Measurements from ENCODE around the gene DPP10. TPM values are rescaled to one million over a fixed set of nuclear protein-coding genes. Genes with fewer than 3 reads are reported as not detected.

Gene DPP10
- total RNA-seq, 2 donors from 2014 or later = 3.1 to 11.2 TPM

GRCh38 chr2:114940785-114941458 is 498.5 kb downstream of the DPP10 start:
- WGBS, 2 donors = 35 to 47% methylated on average over 3 of the region's 3 CpGs
- no peak overlapping the region for H3K27ac ChIP-seq
- no peak overlapping the region for H3K4me3 ChIP-seq
- H3K4me1 ChIP-seq = no peaks in the 10 kb centered on the region
- DNase-seq (no peak), ATAC-seq (no peak)
- no peaks in the 10 kb centered on the region for H3K36me3 ChIP-seq (replicated peaks in 1 of 2; ENCODE audit: insufficient read depth in 1 of 2, low read depth in 2 of 2)
- H3K9me3 ChIP-seq = no peaks in the 10 kb centered on the region
- H3K27me3 ChIP-seq = no peaks in the 10 kb centered on the region
- TF ChIP-seq POLR2A (IDR thresholded peaks at IDR 0.05) = no peak
- TF ChIP-seq, protein P1, sequence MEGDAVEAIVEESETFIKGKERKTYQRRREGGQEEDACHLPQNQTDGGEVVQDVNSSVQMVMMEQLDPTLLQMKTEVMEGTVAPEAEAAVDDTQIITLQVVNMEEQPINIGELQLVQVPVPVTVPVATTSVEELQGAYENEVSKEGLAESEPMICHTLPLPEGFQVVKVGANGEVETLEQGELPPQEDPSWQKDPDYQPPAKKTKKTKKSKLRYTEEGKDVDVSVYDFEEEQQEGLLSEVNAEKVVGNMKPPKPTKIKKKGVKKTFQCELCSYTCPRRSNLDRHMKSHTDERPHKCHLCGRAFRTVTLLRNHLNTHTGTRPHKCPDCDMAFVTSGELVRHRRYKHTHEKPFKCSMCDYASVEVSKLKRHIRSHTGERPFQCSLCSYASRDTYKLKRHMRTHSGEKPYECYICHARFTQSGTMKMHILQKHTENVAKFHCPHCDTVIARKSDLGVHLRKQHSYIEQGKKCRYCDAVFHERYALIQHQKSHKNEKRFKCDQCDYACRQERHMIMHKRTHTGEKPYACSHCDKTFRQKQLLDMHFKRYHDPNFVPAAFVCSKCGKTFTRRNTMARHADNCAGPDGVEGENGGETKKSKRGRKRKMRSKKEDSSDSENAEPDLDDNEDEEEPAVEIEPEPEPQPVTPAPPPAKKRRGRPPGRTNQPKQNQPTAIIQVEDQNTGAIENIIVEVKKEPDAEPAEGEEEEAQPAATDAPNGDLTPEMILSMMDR (IDR thresholded peaks at IDR 0.05) = no peak
- intact Hi-C loops (cut with DNase I) = no loop called here

GRCh38 chr2:114949228-114949804 is 506.9 kb downstream of the DPP10 start:
- DNase-seq = no peak
- Histone ChIP-seq H3K9me3 (no peaks in the 10 kb centered on the region), H3K27me3 (no peaks in the 10 kb centered on the region), H3K4me3 (no peak overlapping the region), H3K27ac (no peak overlapping the region), H3K4me1 (no peaks in the 10 kb centered on the region), H3K36me3 (replicated peaks in 1 of 2; ENCODE audit: insufficient read depth in 1 of 2, low read depth in 2 of 2) (no peaks in the 10 kb centered on the region)
- WGBS, 2 donors = 80 to 84% methylated on average over 2 of the region's 2 CpGs
- TF ChIP-seq, protein P1 (IDR thresholded peaks at IDR 0.05) = no peak
- TF ChIP-seq POLR2A (IDR thresholded peaks at IDR 0.05) = no peak
- intact Hi-C loops (cut with DNase I) = no loop called here
- no peak for ATAC-seq

DNA sequence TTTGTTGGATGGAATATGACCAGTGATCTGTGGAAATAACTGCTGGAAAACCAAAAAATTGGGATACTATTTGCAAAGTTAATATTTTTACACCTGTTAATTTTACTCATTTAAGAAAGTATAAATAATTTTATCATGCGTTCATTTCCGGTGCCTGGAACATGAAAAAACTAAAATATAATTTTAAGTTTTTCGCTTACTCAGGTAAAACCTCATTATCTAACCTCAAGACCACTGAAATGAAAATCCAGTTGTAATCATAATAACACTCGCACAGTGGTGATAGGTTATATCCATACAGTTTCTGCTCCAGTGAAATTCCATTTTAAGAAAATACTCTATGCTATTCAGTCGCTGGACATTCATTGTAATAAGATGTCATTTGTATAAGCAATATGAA is 517.9 kb downstream of the DPP10 start:
- Histone ChIP-seq H3K27ac (no peak overlapping the region), H3K9me3 (no peaks in the 10 kb centered on the region), H3K27me3 (no peaks in the 10 kb centered on the region), H3K36me3 (replicated peaks in 1 of 2; ENCODE audit: insufficient read depth in 1 of 2, low read depth in 2 of 2) (no peaks in the 10 kb centered on the region), H3K4me3 (no peak overlapping the region), H3K4me1 (no peaks in the 10 kb centered on the region)
- ATAC-seq = no peak
- DNase-seq = no peak
- TF ChIP-seq, protein P1 (IDR thresholded peaks at IDR 0.05) = no peak
- TF ChIP-seq POLR2A (IDR thresholded peaks at IDR 0.05) = no peak
- WGBS, 2 donors = 77 to 88% methylated on average over 5 of the region's 5 CpGs
- intact Hi-C loops (cut with DNase I) = no loop called here

DNA sequence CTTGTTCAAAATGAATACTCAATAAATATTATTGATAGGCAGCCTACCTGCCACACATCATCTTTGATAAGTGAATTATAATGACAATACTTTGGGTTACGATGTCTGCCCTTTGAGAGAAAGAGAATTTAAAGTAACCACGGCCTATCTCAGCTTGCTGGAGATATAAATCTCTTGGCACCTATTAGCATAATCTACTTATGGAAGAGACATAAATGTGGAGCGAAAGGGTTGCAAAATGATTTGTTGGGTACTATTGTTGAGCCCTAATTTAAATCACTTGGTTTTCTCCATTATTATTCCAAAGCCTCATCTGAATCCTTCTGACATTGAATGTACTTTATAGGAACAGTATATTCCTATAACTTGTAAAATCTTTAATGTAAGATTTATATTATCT is 520.1 kb downstream of the DPP10 start:
- DNase-seq = no peak
- intact Hi-C loops (cut with DNase I) = no loop called here
- ATAC-seq = no peak

More for the DNA sequence above, 520.1 kb downstream of the DPP10 start:
- no peaks in the 10 kb centered on the region for H3K9me3 ChIP-seq
- TF ChIP-seq, protein P1 (IDR thresholded peaks at IDR 0.05) = no peak
- TF ChIP-seq POLR2A (IDR thresholded peaks at IDR 0.05) = no peak
- H3K4me1 ChIP-seq = no peaks in the 10 kb centered on the region
- WGBS, 2 donors = 77 to 79% methylated on average over 3 of the region's 3 CpGs
- H3K36me3 ChIP-seq (replicated peaks in 1 of 2; ENCODE audit: insufficient read depth in 1 of 2, low read depth in 2 of 2) = no peaks in the 10 kb centered on the region
- H3K4me3 ChIP-seq = no peak overlapping the region
- H3K27me3 ChIP-seq = no peaks in the 10 kb centered on the region
- no peak overlapping the region for H3K27ac ChIP-seq

All from body of pancreas (tissue), 4 donors.